Suprapubic skin (tissue), 4 donors: ENCODE data around the gene YY1.

Source experiments
- EP300 ChIP-seq: sonication (generic); formaldehyde crosslinking; IDR thresholded peaks from one replicate; pipeline ENCODE4 v1.6.1; 2017; ENCODE audit warnings: antibody characterized with exemption
- POLR2AphosphoS5 ChIP-seq, 3 donors: sonication (generic); formaldehyde crosslinking; IDR thresholded peaks; one replicate each; pipeline ENCODE4 v1.6.1; 2017; ENCODE audit warnings: antibody characterized with exemption in 3 of 3
- TF ChIP-seq, protein P1 (sequence below), 2 donors: fragments of 200-600 bp in 1 of 2; fragments of 450-650 bp in 1 of 2; sonication (generic) in 1 of 2; IDR thresholded peaks; one replicate each; pipeline ENCODE4 v1.5.1; 2016 to 2019; ENCODE audit warnings: antibody characterized with exemption in 2 of 2, mild to moderate bottlenecking in 1 of 2, moderate library complexity in 1 of 2

DNA sequence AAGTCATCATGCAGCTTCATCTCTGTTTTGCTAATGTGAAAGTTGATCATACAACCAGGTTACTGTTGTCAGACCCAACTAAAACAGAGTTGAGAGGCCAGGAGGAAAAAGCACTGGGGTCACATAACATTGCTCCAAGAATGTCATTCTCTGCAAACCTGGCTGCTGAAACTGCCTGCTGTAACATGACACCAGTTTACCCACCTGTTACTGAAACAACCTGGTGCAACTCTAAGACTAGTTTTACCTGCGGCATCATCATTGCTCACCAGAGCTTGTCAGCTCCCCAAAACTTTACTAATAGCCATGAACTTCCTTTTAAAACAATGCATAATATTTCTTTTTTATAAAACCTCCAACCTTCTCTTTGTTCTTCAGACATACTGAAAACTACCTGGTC lies 48.8 kb upstream of the YY1 start:
- no peak for TF ChIP-seq POLR2AphosphoS5 (IDR thresholded peaks at IDR 0.05)
- no peak for TF ChIP-seq EP300
- TF ChIP-seq, protein P1, sequence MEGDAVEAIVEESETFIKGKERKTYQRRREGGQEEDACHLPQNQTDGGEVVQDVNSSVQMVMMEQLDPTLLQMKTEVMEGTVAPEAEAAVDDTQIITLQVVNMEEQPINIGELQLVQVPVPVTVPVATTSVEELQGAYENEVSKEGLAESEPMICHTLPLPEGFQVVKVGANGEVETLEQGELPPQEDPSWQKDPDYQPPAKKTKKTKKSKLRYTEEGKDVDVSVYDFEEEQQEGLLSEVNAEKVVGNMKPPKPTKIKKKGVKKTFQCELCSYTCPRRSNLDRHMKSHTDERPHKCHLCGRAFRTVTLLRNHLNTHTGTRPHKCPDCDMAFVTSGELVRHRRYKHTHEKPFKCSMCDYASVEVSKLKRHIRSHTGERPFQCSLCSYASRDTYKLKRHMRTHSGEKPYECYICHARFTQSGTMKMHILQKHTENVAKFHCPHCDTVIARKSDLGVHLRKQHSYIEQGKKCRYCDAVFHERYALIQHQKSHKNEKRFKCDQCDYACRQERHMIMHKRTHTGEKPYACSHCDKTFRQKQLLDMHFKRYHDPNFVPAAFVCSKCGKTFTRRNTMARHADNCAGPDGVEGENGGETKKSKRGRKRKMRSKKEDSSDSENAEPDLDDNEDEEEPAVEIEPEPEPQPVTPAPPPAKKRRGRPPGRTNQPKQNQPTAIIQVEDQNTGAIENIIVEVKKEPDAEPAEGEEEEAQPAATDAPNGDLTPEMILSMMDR (IDR thresholded peaks at IDR 0.05): no peak
